DOHH2 (cell line): ENCODE data around the gene AIG1.

Experiments used
- CTCF ChIP-seq: fragments of 200-600 bp; sonication (generic); IDR thresholded peaks from one replicate; pipeline ENCODE4 v1.5.1; 2014; ENCODE audit warnings: antibody characterized with exemption, mild to moderate bottlenecking, low read depth, low read length; ENCODE audit not compliant: poor library complexity, severe bottlenecking
- EZH2phosphoT487 ChIP-seq: fragments of 200-600 bp; sonication (generic); IDR thresholded peaks from 2 replicates; pipeline ENCODE4 v1.6.1; 2017; ENCODE audit warnings: borderline replicate concordance, mild to moderate bottlenecking, antibody characterized with exemption, low read length, moderate library complexity, mixed read lengths

GRCh38 chr6:143023695-143024094 is 37.0 kb upstream of the AIG1 start:
- TF ChIP-seq CTCF = no peak
- TF ChIP-seq EZH2phosphoT487 = no peak
